HG02885 (cell line): ENCODE data around the gene PYROXD2.
"Not testable (repeated sequence)": the region's sequence is repeated elsewhere in the genome, so short reads cannot be mapped to it uniquely, and the experiment has no call there.

Source experiments
- ATAC-seq: cut with Tn5 transposase; IDR thresholded peaks from one replicate; pipeline ENCODE4 v1.9.1; 2021; ENCODE audit warnings: mild to moderate bottlenecking; ENCODE audit not compliant: unreplicated experiment, poor library complexity

The PYROXD2 gene

GRCh38 chr10:98370831-98371820 lies 43.9 kb downstream of the PYROXD2 start:
- ATAC-seq, result no peak

GRCh38 chr10:98369801-98370200 lies 45.2 kb downstream of the PYROXD2 start:
- ATAC-seq, result no peak

GRCh38 chr10:98368644-98369043 lies 46.3 kb downstream of the PYROXD2 start:
- ATAC-seq, result no peak

GRCh38 chr10:98367604-98368451 lies 47.2 kb downstream of the PYROXD2 start:
- no peak for ATAC-seq

GRCh38 chr10:98366062-98366530 lies 48.9 kb downstream of the PYROXD2 start:
- no peak for ATAC-seq

- ATAC-seq, result no peak
These were observed 49.4 kb downstream of the PYROXD2 start for GRCh38 chr10:98365406-98366061.

DNA sequence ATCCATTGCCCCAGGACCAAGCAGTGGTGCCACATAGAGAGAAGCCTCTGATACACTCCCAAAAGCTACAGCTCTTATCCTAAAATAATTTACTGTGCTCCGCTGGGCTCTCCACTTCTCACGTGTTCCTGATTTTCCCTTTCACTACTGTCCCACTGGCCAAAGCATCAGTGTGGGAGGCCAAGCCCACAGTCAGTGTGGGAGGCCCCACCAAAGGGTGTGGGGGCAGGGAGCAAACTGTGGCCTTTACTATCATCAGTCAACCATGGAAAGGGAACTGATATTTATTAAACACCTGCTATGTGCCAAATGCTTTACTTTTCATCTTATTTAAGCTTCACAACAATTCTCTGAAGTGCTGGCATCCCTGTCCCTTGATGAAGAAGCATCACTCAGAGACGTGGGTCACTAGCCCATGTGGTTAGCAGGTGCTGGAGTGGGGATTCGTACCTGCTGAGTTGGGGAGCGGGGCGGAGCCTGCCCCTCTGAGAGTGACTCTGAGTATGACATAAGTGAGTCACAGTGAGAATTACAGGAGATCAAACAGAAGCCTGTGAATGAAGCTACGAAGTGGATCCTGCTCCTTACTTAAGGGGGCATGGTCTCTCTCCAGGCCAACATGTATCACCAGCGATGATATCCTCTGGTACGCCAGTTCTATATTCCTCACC lies 50.4 kb downstream of the PYROXD2 start:
- no peak for ATAC-seq

- no peak for ATAC-seq
These were observed 51.8 kb downstream of the PYROXD2 start for GRCh38 chr10:98363220-98363619.

- peak; percentile 98 for ATAC-seq
These were observed 53.6 kb downstream of the PYROXD2 start for GRCh38 chr10:98361131-98362025.

- no peak for ATAC-seq
These were observed 57.7 kb downstream of the PYROXD2 start for GRCh38 chr10:98357194-98357822.

DNA sequence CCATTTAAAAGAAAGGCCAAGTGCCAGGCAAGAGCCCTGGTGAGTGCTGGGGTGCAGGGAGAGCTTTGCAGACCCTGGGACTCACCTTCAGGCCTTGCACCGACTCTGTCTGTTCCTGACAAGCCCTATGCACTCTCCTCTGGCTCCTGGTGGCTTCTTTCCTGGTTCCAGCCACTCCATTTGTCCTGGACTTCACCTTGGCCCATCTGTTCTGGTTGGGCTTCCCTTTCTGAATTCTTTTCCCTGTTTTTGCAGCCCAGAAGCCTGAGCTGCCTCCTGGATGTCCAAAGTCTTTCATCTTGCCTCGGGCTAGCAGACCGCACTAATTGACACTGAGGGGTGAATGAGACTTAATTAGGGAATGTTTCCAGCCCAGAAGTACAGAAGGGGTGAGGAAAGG lies 60.5 kb downstream of the PYROXD2 start:
- ATAC-seq, result no peak

- no peak for ATAC-seq
These were observed 61.8 kb downstream of the PYROXD2 start for GRCh38 chr10:98353170-98353569.

DNA sequence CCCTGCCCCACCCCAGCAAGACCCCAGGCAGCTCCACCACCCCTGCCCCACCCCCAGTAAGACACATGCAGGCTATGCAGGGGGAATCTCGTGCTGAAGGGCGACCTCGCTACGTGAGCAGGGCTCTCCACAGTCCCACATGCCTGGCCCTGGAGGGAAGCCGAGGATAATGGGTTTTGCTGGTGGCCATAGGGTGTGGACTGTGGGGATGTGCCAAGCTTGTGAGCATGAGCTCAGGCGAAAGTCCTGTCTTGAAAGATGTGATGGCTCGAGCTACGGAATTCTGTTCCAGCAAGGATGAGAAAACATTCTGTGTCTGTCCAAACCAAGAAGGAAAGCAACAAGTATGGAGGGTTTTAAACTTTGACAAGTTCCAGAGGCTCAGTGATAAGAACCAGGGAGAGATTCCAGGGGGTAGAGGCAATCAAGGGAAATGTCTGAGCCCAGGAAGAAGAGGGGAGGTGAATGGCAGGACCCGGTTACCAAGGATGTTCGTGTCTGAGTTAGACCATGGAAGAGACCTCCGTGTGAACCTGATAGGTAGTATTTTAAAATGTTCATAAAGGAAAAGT lies 63.1 kb downstream of the PYROXD2 start:
- ATAC-seq, result no peak

DNA sequence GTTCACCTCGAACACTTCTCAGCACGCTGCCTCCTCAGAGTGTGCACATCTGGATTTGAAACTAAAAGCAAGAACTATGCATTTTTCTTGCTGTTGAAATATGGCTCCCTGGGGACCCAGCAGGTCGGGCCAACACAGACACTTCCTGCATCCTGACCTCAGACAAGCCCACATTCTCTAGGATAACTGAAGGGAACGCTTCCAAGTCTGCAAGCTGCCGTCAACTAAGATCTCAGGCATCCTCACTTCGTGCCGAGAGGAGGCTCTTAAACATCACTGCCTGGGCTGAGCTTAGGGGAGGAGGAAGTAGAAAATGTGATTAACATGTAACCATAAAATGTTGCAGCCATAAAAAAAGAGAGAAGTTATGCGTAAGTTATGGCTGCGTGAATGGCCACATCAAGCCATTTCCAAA lies 65.5 kb downstream of the PYROXD2 start:
- no peak for ATAC-seq

DNA sequence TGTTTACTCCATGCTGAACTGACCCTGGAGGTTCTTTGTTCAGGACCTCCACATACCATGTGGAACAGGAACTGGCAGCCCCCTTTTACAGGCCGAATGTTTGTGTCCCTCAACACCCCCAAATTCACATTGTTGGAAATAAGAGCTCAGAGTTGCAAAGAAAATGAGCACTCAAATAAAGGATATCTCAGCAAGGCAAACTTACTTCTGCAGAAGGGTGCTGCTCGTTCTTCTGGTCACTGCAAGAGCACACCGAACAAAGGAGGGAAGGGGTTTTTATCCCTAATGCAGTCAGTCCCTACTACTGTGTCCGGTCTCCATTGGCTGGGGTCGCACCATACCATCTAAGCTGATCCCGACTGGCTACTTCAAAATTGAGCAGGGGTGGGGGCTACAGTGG lies 68.1 kb downstream of the PYROXD2 start:
- no peak for ATAC-seq

- no peak for ATAC-seq
These were observed 70.4 kb downstream of the PYROXD2 start for GRCh38 chr10:98344589-98345038.

DNA sequence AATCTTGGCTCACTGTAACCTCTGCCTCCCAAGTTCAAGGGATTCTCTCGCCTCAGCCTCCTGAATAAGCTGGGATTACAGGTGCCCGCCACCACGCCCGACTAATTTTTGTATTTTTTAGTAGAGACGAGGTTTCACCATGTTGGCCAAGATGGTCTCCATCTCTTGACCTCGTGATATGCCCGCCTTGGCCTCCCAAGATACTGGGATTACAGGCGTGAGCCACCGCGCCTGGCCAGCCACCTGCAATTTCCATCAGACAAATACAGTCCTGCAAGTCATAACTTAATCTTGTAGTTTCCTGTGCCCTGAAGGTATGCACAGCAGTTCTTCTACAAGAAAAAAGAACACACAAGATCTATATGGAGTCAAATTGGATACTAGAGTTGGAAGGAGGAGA lies 73.3 kb downstream of the PYROXD2 start:
- not testable (repeated sequence) for ATAC-seq

DNA sequence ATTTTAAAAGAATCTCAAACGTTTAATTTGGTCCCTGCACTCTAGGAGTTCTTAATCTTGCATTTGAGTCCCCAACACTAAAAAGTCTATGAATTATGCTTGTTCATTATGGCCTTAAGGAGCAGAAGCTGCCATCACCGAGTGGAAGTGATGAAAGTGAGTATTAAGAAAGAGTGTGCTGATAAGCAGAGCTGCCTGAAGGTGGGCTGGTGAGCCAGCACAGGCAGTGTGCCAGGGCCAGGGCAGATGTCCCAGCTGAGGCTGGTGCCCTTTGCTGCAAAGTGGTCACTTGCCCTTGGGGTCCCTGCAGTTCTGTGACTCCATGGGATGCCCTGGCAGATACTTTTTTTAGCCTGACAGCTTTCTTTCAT lies 74.1 kb downstream of the PYROXD2 start:
- ATAC-seq, result no peak
